B cell (primary cell): Measurements from ENCODE around the gene CNTNAP4. TPM values are rescaled to one million over a fixed set of nuclear protein-coding genes. Genes with fewer than 3 reads are reported as not detected.

Experiments
- ATAC-seq: fragments of 200-7000 bp; cut with Tn5 transposase; one replicate; pipeline ENCODE4 v1.10.0; 2021; ENCODE audit warnings: low read depth, mild to moderate bottlenecking, moderate number of reproducible peaks, moderate library complexity
- CTCF ChIA-PET: fragments of 350-600 bp; sonication (Branson Sonifier 250); formaldehyde crosslinking; loops from one replicate; lab custom pipeline; 2021; ENCODE audit warnings: antibody characterized with exemption, inconsistent platforms; lab: Charles Lee
- POLR2A ChIA-PET: fragments of 350-600 bp; sonication (Branson Sonifier 250); formaldehyde crosslinking; loops from one replicate; lab custom pipeline; 2021; ENCODE audit warnings: antibody characterized with exemption; lab: Charles Lee
- DNase-seq: peaks from one replicate; pipeline ENCODE4 v3.0.0; 2013
- H2AFZ ChIP-seq: 2 replicates; pipeline ENCODE4 v1.6.1; 2012; ENCODE audit warnings: mild to moderate bottlenecking, low read depth, low read length; ENCODE audit not compliant: insufficient read depth, poor library complexity, severe bottlenecking
- H3K27ac ChIP-seq, 2 donors: 1 replicate in 1 of 2; 2 replicates in 1 of 2; pipeline ENCODE4 v1.5.1; 2012 to 2013; ENCODE audit warnings: low read length in 2 of 2, mild to moderate bottlenecking in 2 of 2, moderate library complexity in 1 of 2
- H3K27me3 ChIP-seq, 4 experiments: fragments of 200-600 bp in 1 of 4; sonication (generic) in 1 of 4; replicated peaks in 1 of 4; 1 replicate in 2 of 4; 2 replicates in 2 of 4; pipeline versions ENCODE4 v1.6.1 to v1.7.0; 2013 to 2016; ENCODE audit warnings: low read length in 3 of 4, mild to moderate bottlenecking in 2 of 4, mixed read lengths in 1 of 4, moderate library complexity in 1 of 4; ENCODE audit not compliant: insufficient read depth in 4 of 4, control insufficient read depth in 3 of 4; ENCODE audit errors: control extremely low read depth in 1 of 4
- H3K36me3 ChIP-seq, 2 experiments: replicated peaks in 1 of 2; 1 replicate in 1 of 2; 2 replicates in 1 of 2; pipeline versions ENCODE4 v1.6.1 to v1.7.1; 2013; ENCODE audit warnings: low read length in 1 of 2; ENCODE audit not compliant: insufficient read depth in 2 of 2, control insufficient read depth in 1 of 2; ENCODE audit errors: control extremely low read depth in 1 of 2, extremely low read depth in 1 of 2
- H3K4me1 ChIP-seq, 2 donors: fragments of 200-600 bp in 1 of 2; sonication (generic) in 1 of 2; 1 replicate in 1 of 2; 2 replicates in 1 of 2; pipeline versions ENCODE4 v1.5.1 to v1.6.1; 2013 to 2017; ENCODE audit warnings: low read length in 2 of 2; ENCODE audit not compliant: control insufficient read depth in 2 of 2, insufficient read depth in 2 of 2
- H3K4me2 ChIP-seq: replicated peaks from 2 replicates; pipeline ENCODE3; 2012; ENCODE audit warnings: mild to moderate bottlenecking, low read depth, low read length; ENCODE audit not compliant: poor library complexity, severe bottlenecking
- H3K4me3 ChIP-seq, 5 experiments: fragments of 200-600 bp in 1 of 5; sonication (generic) in 1 of 5; 1 replicate in 3 of 5; 2 replicates in 2 of 5; pipeline versions ENCODE4 v1.5.1 to v1.7.0; 2011 to 2016; ENCODE audit warnings: low read length in 4 of 5, mild to moderate bottlenecking in 4 of 5, low read depth in 2 of 5, control low read depth in 1 of 5, moderate library complexity in 1 of 5; ENCODE audit not compliant: insufficient read depth in 1 of 5; ENCODE audit errors: control extremely low read depth in 1 of 5, extremely low read depth in 1 of 5
- H3K79me2 ChIP-seq: fragments of 200-600 bp; sonication (generic); one replicate; pipeline ENCODE4 v1.6.0; 2016; ENCODE audit warnings: low read length; ENCODE audit not compliant: control insufficient read depth, insufficient read depth
- H3K9ac ChIP-seq: fragments of 200-600 bp; sonication (generic); 2 replicates; pipeline ENCODE4 v1.6.1; 2017; ENCODE audit warnings: mild to moderate bottlenecking, low read length, moderate library complexity
- H3K9me3 ChIP-seq, 3 donors: one replicate each; pipeline versions ENCODE4 v1.6.1 to v1.7.1; 2013; ENCODE audit warnings: low read length in 2 of 3; ENCODE audit not compliant: control insufficient read depth in 2 of 3, insufficient read depth in 1 of 3; ENCODE audit errors: control extremely low read depth in 1 of 3
- H4K20me1 ChIP-seq: 2 replicates; pipeline ENCODE4 v1.6.0; 2012; ENCODE audit warnings: mild to moderate bottlenecking, low read length; ENCODE audit not compliant: insufficient read depth, control insufficient read depth, poor library complexity, severe bottlenecking
- H3K27ac Mint-ChIP-seq: one replicate; pipeline ENCODE4 v1.8.0; 2021; ENCODE audit warnings: mixed read lengths
- H3K27me3 Mint-ChIP-seq: one replicate; pipeline ENCODE4 v1.8.0; 2021; ENCODE audit warnings: mixed read lengths
- H3K4me1 Mint-ChIP-seq: one replicate; pipeline ENCODE4 v1.8.0; 2021; ENCODE audit warnings: mixed read lengths
- H3K4me3 Mint-ChIP-seq: one replicate; pipeline ENCODE4 v1.8.0; 2021; ENCODE audit warnings: mixed read lengths
- H3K9me3 Mint-ChIP-seq: one replicate; pipeline ENCODE4 v1.8.0; 2022; ENCODE audit warnings: mixed read lengths; ENCODE audit not compliant: insufficient read depth
- CTCF ChIP-seq: fragments of 200-600 bp; IDR thresholded peaks from one replicate; pipeline ENCODE4 v1.8.0; 2022; ENCODE audit warnings: antibody characterized with exemption, mild to moderate bottlenecking
- EZH2 ChIP-seq: IDR thresholded peaks from 2 replicates; pipeline ENCODE4 v1.6.1; 2012; ENCODE audit warnings: borderline replicate concordance, low read depth, mild to moderate bottlenecking, moderate library complexity, low read length; ENCODE audit not compliant: insufficient read depth, poor library complexity, severe bottlenecking
- WGBS: methylation state at CpG from one replicate; pipeline ENCODE4 v1.1.5; 2013; ENCODE audit warnings: missing lambda C conversion rate; ENCODE audit not compliant: insufficient coverage; 5-methylcytosine and 5-hydroxymethylcytosine counted together
- intact Hi-C: fragments of 100-400 bp; cut with micrococcal nuclease; formaldehyde crosslinking; loops from one replicate; pipeline ENCODE4 v1.10.0; 2022
- polyA plus RNA-seq: library from polyadenylated mRNA; depleted of rRNA; stranded (reverse); fragments of >200 nt; gene quantifications from 2 replicates; pipeline ENCODE4 v1.2.3, GENCODE V29; 2012
- total RNA-seq, 2 donors: library from RNA; stranded (reverse); fragments of 120-200 nt in 1 of 2; gene quantifications; 1 replicate in 1 of 2; 2 replicates in 1 of 2; pipeline versions ENCODE4 v1.2.3 to v1.2.4, GENCODE V29; 2013 to 2022

CNTNAP4 gene
- total and polyA plus RNA-seq, 2 donors (not counting 1 experiment from before 2014, with no cell fraction given) = 0.06 TPM; not detected in 1

- H3K4me3 ChIP-seq = no peak overlapping the region
- TF ChIP-seq EZH2 (no peak), CTCF (no peak)
- H3K9me3 ChIP-seq = no peaks in the 10 kb centered on the region
- Mint-ChIP-seq H3K27ac (no peak overlapping the region), H3K9me3 (no peaks in the 10 kb centered on the region), H3K27me3 (no peaks in the 10 kb centered on the region), H3K4me1 (no peaks in the 10 kb centered on the region), H3K4me3 (no peak overlapping the region)
- no CpG with 5 or more reads among the region's 2 CpGs for WGBS
- no peak overlapping the region for H3K9ac ChIP-seq
- no peaks in the 10 kb centered on the region for H3K79me2 ChIP-seq
- DNase-seq (no peak), ATAC-seq (no peak)
- ChIA-PET CTCF (no interaction called here), POLR2A (no interaction called here)
- H3K27ac ChIP-seq = no peak overlapping the region
- no peaks in the 10 kb centered on the region for H3K36me3 ChIP-seq
- no peak overlapping the region for H3K4me2 ChIP-seq
- H4K20me1 ChIP-seq = no peaks in the 10 kb centered on the region
- no peak overlapping the region for H2AFZ ChIP-seq
- no peaks in the 10 kb centered on the region for H3K27me3 ChIP-seq
- intact Hi-C loops = no loop called here
- no peaks in the 10 kb centered on the region for H3K4me1 ChIP-seq
These were observed 144.4 kb downstream of the CNTNAP4 start for GRCh38 chr16:76421571-76421970.

- Histone ChIP-seq H3K9me3 (no peaks in the 10 kb centered on the region), H4K20me1 (no peaks in the 10 kb centered on the region), H3K36me3 (no peaks in the 10 kb centered on the region), H3K79me2 (no peaks in the 10 kb centered on the region), H3K4me3 (no peak overlapping the region), H3K27me3 (no peaks in the 10 kb centered on the region), H3K9ac (no peak overlapping the region), H2AFZ (no peak overlapping the region), H3K4me2 (no peak overlapping the region), H3K4me1 (no peaks in the 10 kb centered on the region), H3K27ac (no peak overlapping the region)
- ATAC-seq (no peak), DNase-seq (no peak)
- H3K4me3 Mint-ChIP-seq = no peak overlapping the region
- no peaks in the 10 kb centered on the region for H3K27me3 Mint-ChIP-seq
- no peaks in the 10 kb centered on the region for H3K4me1 Mint-ChIP-seq
- intact Hi-C loops = no loop called here
- no peak overlapping the region for H3K27ac Mint-ChIP-seq
- CTCF ChIA-PET = no interaction called here
- WGBS = no CpG with 5 or more reads among the region's 5 CpGs
- TF ChIP-seq EZH2 (no peak), CTCF (no peak)
- POLR2A ChIA-PET = no interaction called here
- H3K9me3 Mint-ChIP-seq = no peaks in the 10 kb centered on the region
These were observed 151.7 kb downstream of the CNTNAP4 start for GRCh38 chr16:76428858-76429257.
